WTC11 (cell line): Measurements from ENCODE around the gene MTNR1A. TPM values are rescaled to one million over a fixed set of nuclear protein-coding genes. Genes with fewer than 3 reads are reported as not detected.

Experiments
- ATAC-seq: fragments of 200-7000 bp; cut with Tn5 transposase; 2 replicates; pipeline ENCODE4 v1.10.0; 2021; ENCODE audit warnings: mild to moderate bottlenecking, moderate library complexity
- CTCF ChIA-PET: fragments of 300-600 bp; sonication (Branson Sonifier 250); formaldehyde crosslinking; loops from one replicate; lab custom pipeline; 2021; ENCODE audit warnings: antibody characterized with exemption; lab: Charles Lee
- POLR2A ChIA-PET: fragments of 350-600 bp; sonication (Branson Sonifier 250); formaldehyde crosslinking; loops from one replicate; lab custom pipeline; 2021; ENCODE audit warnings: antibody characterized with exemption; lab: Charles Lee
- DNase-seq: peaks from one replicate; pipeline ENCODE4 v3.0.0; 2021; ENCODE audit warnings: low spot score
- H3K27ac Mint-ChIP-seq: 2 replicates; pipeline ENCODE4 v1.8.0; 2021; ENCODE audit warnings: mixed read lengths
- H3K27me3 Mint-ChIP-seq: 2 replicates; pipeline ENCODE4 v1.8.0; 2021; ENCODE audit warnings: low read depth, mild to moderate bottlenecking, moderate library complexity, mixed read lengths
- H3K36me3 Mint-ChIP-seq: 2 replicates; pipeline ENCODE4 v1.8.0; 2021; ENCODE audit warnings: mixed read lengths
- H3K4me1 Mint-ChIP-seq: 2 replicates; pipeline ENCODE4 v1.8.0; 2022; ENCODE audit warnings: mixed read lengths
- H3K4me3 Mint-ChIP-seq: 2 replicates; pipeline ENCODE4 v1.8.0; 2021; ENCODE audit warnings: mild to moderate bottlenecking, moderate library complexity, mixed read lengths
- H3K9me3 Mint-ChIP-seq: 2 replicates; pipeline ENCODE4 v1.8.0; 2021; ENCODE audit warnings: mixed read lengths
- E2F4 ChIP-seq: sonication (generic); formaldehyde crosslinking; IDR thresholded peaks from 2 replicates; pipeline ENCODE4 v1.8.1; 2022; ENCODE audit warnings: low read depth, mild to moderate bottlenecking, moderate library complexity, missing genetic modification reagents, borderline replicate concordance
- ERG ChIP-seq: fragments of 250-450 bp; sonication (Bioruptor Pico); IDR thresholded peaks from 2 replicates; pipeline ENCODE4 v1.8.0; 2021; ENCODE audit warnings: mild to moderate bottlenecking
- ETV6 ChIP-seq: sonication (generic); formaldehyde crosslinking; IDR thresholded peaks from 2 replicates; pipeline ENCODE4 v1.8.1; 2022; ENCODE audit warnings: mild to moderate bottlenecking, missing genetic modification reagents
- FOXP4 ChIP-seq: sonication (generic); formaldehyde crosslinking; IDR thresholded peaks from 2 replicates; pipeline ENCODE4 v1.8.0; 2022; ENCODE audit warnings: mild to moderate bottlenecking, missing genetic modification reagents
- GABPB1 ChIP-seq: sonication (generic); formaldehyde crosslinking; IDR thresholded peaks from 2 replicates; pipeline ENCODE4 v1.8.1; 2023; ENCODE audit warnings: mild to moderate bottlenecking, missing genetic modification reagents
- HMGA2 ChIP-seq: fragments of 250-450 bp; sonication (Bioruptor Pico); IDR thresholded peaks from 2 replicates; pipeline ENCODE4 v1.4.0; 2021; ENCODE audit warnings: mild to moderate bottlenecking, moderate library complexity
- IRF2 ChIP-seq: sonication (generic); formaldehyde crosslinking; IDR thresholded peaks from 2 replicates; pipeline ENCODE4 v1.8.0; 2022; ENCODE audit warnings: low read depth, missing genetic modification reagents, borderline replicate concordance
- OVOL2 ChIP-seq: fragments of 250-450 bp; sonication (Bioruptor Pico); IDR thresholded peaks from 2 replicates; pipeline ENCODE4 v1.9.0; 2021; ENCODE audit warnings: mild to moderate bottlenecking, borderline replicate concordance
- PRRX2 ChIP-seq: fragments of 250-450 bp; sonication (Bioruptor Pico); IDR thresholded peaks from 2 replicates; pipeline ENCODE4 v1.8.0; 2021; ENCODE audit warnings: mild to moderate bottlenecking
- RORB ChIP-seq: fragments of 250-450 bp; sonication (Bioruptor Pico); IDR thresholded peaks from 2 replicates; pipeline ENCODE4 v1.9.0; 2021; ENCODE audit warnings: mild to moderate bottlenecking
- SP1 ChIP-seq: sonication (generic); formaldehyde crosslinking; conservative IDR thresholded peaks from 2 replicates; pipeline ENCODE4 v1.8.1; 2022; ENCODE audit warnings: missing genetic modification reagents
- TEAD1 ChIP-seq: sonication (generic); formaldehyde crosslinking; IDR thresholded peaks from 2 replicates; pipeline ENCODE4 v1.8.0; 2022; ENCODE audit warnings: mild to moderate bottlenecking, missing genetic modification reagents
- USF1 ChIP-seq: sonication (generic); formaldehyde crosslinking; IDR thresholded peaks from 2 replicates; pipeline ENCODE4 v1.8.0; 2022; ENCODE audit warnings: mild to moderate bottlenecking, missing genetic modification reagents
- ZBTB43 ChIP-seq: sonication (generic); formaldehyde crosslinking; IDR thresholded peaks from 2 replicates; pipeline ENCODE4 v1.8.1; 2023; ENCODE audit warnings: mild to moderate bottlenecking, missing genetic modification reagents
- ZNF121 ChIP-seq: sonication (generic); formaldehyde crosslinking; IDR thresholded peaks from 2 replicates; pipeline ENCODE4 v1.8.0; 2023; ENCODE audit warnings: missing genetic modification reagents
- ZNF263 ChIP-seq: sonication (generic); formaldehyde crosslinking; IDR thresholded peaks from 2 replicates; pipeline ENCODE4 v1.8.1; 2022; ENCODE audit warnings: low read depth, mild to moderate bottlenecking, moderate library complexity, missing genetic modification reagents
- ZNF416 ChIP-seq: fragments of 250-450 bp; sonication (Bioruptor Pico); IDR thresholded peaks from 2 replicates; pipeline ENCODE4 v1.9.0; 2021; ENCODE audit warnings: mild to moderate bottlenecking, inconsistent platforms
- ZNF423 ChIP-seq: fragments of 250-450 bp; sonication (Bioruptor Pico); IDR thresholded peaks from 2 replicates; pipeline ENCODE4 v2.1.2; 2022; ENCODE audit warnings: mild to moderate bottlenecking, moderate library complexity
- total RNA-seq: library from RNA; stranded (reverse); gene quantifications from 3 replicates; pipeline ENCODE4 v1.2.3, GENCODE V29; 2021
- TF ChIP-seq, protein P1 (sequence below): sonication (generic); formaldehyde crosslinking; IDR thresholded peaks from 2 replicates; pipeline ENCODE4 v1.8.1; 2023; ENCODE audit warnings: mild to moderate bottlenecking, missing genetic modification reagents
- TF ChIP-seq, protein P2 (sequence below): sonication (generic); formaldehyde crosslinking; conservative IDR thresholded peaks from 2 replicates; pipeline ENCODE4 v1.8.1; 2022; ENCODE audit warnings: mild to moderate bottlenecking, missing genetic modification reagents
- TF ChIP-seq, protein P3 (sequence below): sonication (generic); formaldehyde crosslinking; conservative IDR thresholded peaks from 2 replicates; pipeline ENCODE4 v1.8.1; 2023; ENCODE audit warnings: mild to moderate bottlenecking, low read depth, missing genetic modification reagents, moderate library complexity

Gene MTNR1A
- total RNA-seq, 1 experiment from 2014 or later: 1.0 TPM

DNA sequence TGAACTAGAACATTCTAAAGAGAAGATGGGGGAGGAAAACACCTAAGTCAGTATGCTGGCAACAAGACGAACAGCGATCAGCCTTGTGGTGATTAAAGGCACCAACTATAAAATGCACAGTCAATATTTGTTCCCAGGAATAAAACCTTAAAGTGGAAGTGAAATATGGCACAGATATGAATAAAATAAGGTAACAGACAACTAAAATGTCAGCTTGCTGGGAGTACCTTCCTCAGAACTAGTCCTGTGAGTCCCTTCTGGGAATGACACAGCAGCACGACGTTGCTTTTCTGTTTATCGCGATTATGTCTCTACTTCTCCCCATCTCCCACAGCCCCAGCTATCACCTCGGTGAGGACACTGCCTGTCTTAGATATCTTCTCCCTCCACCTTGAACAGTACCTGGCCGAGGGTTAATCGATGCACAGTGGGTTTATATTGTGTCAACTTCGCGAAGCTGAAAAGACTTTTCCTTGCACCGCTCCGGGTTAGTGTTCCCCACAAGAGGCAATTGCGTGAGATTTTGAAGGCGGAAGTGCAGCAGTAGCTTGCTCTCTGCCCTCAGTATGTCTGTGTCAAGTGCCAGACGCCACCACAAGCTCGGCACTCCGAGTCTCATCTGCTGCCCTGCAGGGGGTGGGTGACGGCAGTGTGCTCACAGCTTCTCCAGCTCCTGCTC, 17.4 kb downstream of the MTNR1A start (continued):
- TF ChIP-seq, protein P1, sequence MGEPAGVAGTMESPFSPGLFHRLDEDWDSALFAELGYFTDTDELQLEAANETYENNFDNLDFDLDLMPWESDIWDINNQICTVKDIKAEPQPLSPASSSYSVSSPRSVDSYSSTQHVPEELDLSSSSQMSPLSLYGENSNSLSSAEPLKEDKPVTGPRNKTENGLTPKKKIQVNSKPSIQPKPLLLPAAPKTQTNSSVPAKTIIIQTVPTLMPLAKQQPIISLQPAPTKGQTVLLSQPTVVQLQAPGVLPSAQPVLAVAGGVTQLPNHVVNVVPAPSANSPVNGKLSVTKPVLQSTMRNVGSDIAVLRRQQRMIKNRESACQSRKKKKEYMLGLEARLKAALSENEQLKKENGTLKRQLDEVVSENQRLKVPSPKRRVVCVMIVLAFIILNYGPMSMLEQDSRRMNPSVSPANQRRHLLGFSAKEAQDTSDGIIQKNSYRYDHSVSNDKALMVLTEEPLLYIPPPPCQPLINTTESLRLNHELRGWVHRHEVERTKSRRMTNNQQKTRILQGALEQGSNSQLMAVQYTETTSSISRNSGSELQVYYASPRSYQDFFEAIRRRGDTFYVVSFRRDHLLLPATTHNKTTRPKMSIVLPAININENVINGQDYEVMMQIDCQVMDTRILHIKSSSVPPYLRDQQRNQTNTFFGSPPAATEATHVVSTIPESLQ (CRISPR knock-in tag): no peak
- TF ChIP-seq TEAD1 (no peak), ZNF423 (CRISPR knock-in tag) (no peak), GABPB1 (no peak), ZBTB43 (CRISPR knock-in tag) (no peak), PRRX2 (CRISPR knock-in tag) (no peak), RORB (CRISPR knock-in tag) (no peak), ZNF263 (CRISPR knock-in tag) (no peak)

DNA sequence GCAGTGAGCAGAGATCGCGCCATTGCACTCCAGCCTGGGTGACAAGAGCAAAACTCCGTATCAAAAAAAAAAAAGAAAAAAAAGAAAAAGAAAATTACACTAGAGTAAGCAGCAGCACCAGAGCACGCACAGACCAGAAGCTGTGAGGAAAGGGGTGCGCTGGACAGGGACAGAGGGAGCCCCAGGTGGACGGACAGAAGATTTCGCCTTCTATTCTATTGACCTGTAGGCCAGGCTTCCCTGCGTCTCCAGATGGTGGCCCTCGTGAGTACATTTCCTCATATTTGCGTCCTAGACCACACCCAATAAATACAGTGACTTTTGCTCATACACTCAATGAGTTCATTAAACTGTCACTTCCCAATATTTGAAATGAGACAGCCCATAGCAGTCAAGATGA, 19.1 kb downstream of the MTNR1A start:
- H3K27ac Mint-ChIP-seq: no peak overlapping the region
- TF ChIP-seq, protein P2, sequence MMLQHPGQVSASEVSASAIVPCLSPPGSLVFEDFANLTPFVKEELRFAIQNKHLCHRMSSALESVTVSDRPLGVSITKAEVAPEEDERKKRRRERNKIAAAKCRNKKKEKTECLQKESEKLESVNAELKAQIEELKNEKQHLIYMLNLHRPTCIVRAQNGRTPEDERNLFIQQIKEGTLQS (CRISPR knock-in tag): no peak
- TF ChIP-seq OVOL2 (no peak), E2F4 (CRISPR knock-in tag) (no peak), ZNF416 (no peak)
- TF ChIP-seq, all 79 proteins: peak for 0
- Mint-ChIP-seq H3K36me3 (0 out of 2 replicates have a peak, but pooled peaks cover 11% of the 10 kb centered on the region), H3K4me1 (0 out of 2 replicates have a peak, but pooled peaks cover 3% of the 10 kb centered on the region), H3K9me3 (peaks cover 15% of the 10 kb centered on the region), H3K27me3 (no peaks in the 10 kb centered on the region), H3K4me3 (no peak overlapping the region)
- ATAC-seq (peak; percentile 94), DNase-seq (peak; percentile 46)
- POLR2A ChIA-PET: interaction anchor here (0.6 kb wide), 1 partner anchor 188 kb away, joined by 4 read pairs; no protein-coding TSS in a partner anchor
- CTCF ChIA-PET: interaction anchor here (2.9 kb wide), 1 partner anchor 238 kb away, joined by 9 read pairs; no protein-coding TSS in a partner anchor

DNA sequence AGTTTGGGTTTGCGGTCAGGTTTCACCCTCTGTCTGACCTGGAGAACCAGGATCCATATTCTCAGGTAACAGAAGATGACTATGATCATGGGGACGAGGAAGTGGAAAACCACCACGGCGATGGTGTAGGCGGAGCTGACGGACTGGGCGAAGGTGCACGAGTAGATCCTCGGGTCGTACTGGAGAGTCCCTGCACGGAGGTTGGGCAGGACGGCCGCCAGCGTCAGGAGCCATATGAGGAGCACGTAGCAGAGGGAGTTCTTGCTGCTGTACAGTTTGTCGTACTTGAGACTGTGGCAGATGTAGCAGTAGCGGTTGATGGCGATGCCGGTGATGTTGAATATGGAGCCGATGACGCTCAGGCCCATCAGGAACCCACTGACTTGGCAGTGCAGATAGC, 21.3 kb downstream of the MTNR1A start:
- ChIA-PET POLR2A (no interaction called here), CTCF (no interaction called here)
- H3K36me3 Mint-ChIP-seq: 0 out of 2 replicates have a peak, but pooled peaks cover 3% of the 10 kb centered on the region
- DNase-seq (no peak), ATAC-seq (no peak)
- peaks cover 3% of the 10 kb centered on the region for H3K9me3 Mint-ChIP-seq
- H3K27me3 Mint-ChIP-seq: no peaks in the 10 kb centered on the region
- no peak overlapping the region for H3K4me3 Mint-ChIP-seq
- no peak overlapping the region for H3K27ac Mint-ChIP-seq
- H3K4me1 Mint-ChIP-seq: 0 out of 2 replicates have a peak, but pooled peaks cover 3% of the 10 kb centered on the region
- TF ChIP-seq OVOL2: no peak
- no peak for TF ChIP-seq USF1
- no peak for TF ChIP-seq HMGA2 (CRISPR knock-in tag)
- TF ChIP-seq SP1: no peak
- TF ChIP-seq ZNF121 (CRISPR knock-in tag): no peak
- TF ChIP-seq ERG (CRISPR knock-in tag): no peak
- no peak for TF ChIP-seq IRF2
- TF ChIP-seq FOXP4 (CRISPR knock-in tag): no peak
- no peak for TF ChIP-seq ETV6 (CRISPR knock-in tag)
- TF ChIP-seq, protein P3, sequence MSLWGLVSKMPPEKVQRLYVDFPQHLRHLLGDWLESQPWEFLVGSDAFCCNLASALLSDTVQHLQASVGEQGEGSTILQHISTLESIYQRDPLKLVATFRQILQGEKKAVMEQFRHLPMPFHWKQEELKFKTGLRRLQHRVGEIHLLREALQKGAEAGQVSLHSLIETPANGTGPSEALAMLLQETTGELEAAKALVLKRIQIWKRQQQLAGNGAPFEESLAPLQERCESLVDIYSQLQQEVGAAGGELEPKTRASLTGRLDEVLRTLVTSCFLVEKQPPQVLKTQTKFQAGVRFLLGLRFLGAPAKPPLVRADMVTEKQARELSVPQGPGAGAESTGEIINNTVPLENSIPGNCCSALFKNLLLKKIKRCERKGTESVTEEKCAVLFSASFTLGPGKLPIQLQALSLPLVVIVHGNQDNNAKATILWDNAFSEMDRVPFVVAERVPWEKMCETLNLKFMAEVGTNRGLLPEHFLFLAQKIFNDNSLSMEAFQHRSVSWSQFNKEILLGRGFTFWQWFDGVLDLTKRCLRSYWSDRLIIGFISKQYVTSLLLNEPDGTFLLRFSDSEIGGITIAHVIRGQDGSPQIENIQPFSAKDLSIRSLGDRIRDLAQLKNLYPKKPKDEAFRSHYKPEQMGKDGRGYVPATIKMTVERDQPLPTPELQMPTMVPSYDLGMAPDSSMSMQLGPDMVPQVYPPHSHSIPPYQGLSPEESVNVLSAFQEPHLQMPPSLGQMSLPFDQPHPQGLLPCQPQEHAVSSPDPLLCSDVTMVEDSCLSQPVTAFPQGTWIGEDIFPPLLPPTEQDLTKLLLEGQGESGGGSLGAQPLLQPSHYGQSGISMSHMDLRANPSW (CRISPR knock-in tag): no peak
